Activated CD4-positive, alpha-beta T cell treated with anti-CD3 and anti-CD28 coated beads, Interleukin-10, Interleukin-2, amounts not matched to agents 100 ng/mL and 50 ng/mL, durations not matched to agents 16 hours and 8 hours (primary cell): Measurements from ENCODE around the gene GRM4.
A peak's percentile ranks its signal among the peaks of the same experiment; 100 is the strongest.

Source experiments
- DNase-seq: peaks from one replicate; pipeline ENCODE4 v3.0.0-alpha.2; 2020

The GRM4 gene

GRCh38 chr6:34037151-34037550 lies 108.7 kb downstream of the GRM4 start:
- no peak for DNase-seq

- DNase-seq = peak; percentile 70
Measured at GRCh38 chr6:34036357-34037069, 109.4 kb downstream of the GRM4 start.

- no peak for DNase-seq
Measured at GRCh38 chr6:34035704-34036356, 110.1 kb downstream of the GRM4 start.

GRCh38 chr6:34035161-34035560 lies 110.7 kb downstream of the GRM4 start:
- DNase-seq = no peak

- no peak for DNase-seq
Measured at GRCh38 chr6:34032856-34033255, 113.0 kb downstream of the GRM4 start.

GRCh38 chr6:34031625-34032383 lies 114.1 kb downstream of the GRM4 start:
- DNase-seq = no peak

- DNase-seq = no peak
Measured at GRCh38 chr6:34030831-34031624, 114.9 kb downstream of the GRM4 start.

- DNase-seq = no peak
Measured at GRCh38 chr6:34029489-34030280, 116.2 kb downstream of the GRM4 start.

- no peak for DNase-seq
Measured at GRCh38 chr6:34028691-34029360, 117.1 kb downstream of the GRM4 start.

- DNase-seq = no peak
Measured at GRCh38 chr6:34027939-34028441, 117.9 kb downstream of the GRM4 start.

GRCh38 chr6:34027445-34027936 lies 118.4 kb downstream of the GRM4 start:
- peak; percentile 65 for DNase-seq

GRCh38 chr6:34025861-34026260 lies 120.0 kb downstream of the GRM4 start:
- no peak for DNase-seq

- DNase-seq = no peak
Measured at GRCh38 chr6:34025112-34025807, 120.6 kb downstream of the GRM4 start.

GRCh38 chr6:34022873-34023255 lies 123.0 kb downstream of the GRM4 start:
- no peak for DNase-seq

- DNase-seq = no peak
Measured at GRCh38 chr6:34022250-34022872, 123.5 kb downstream of the GRM4 start.

- no peak for DNase-seq
Measured at GRCh38 chr6:34021554-34022190, 124.2 kb downstream of the GRM4 start.

GRCh38 chr6:34020807-34021553 lies 124.9 kb downstream of the GRM4 start:
- DNase-seq = no peak

- no peak for DNase-seq
Measured at GRCh38 chr6:34020278-34020677, 125.6 kb downstream of the GRM4 start.
